HL-60 (cell line): ENCODE data around the gene TSPAN2.
A peak's percentile ranks its signal among the peaks of the same experiment; 100 is the strongest.

Experiments used
- DNase-seq, 2 experiments: peaks; one replicate each; pipeline ENCODE4 v3.0.0-alpha.2; 2010 to 2020; ENCODE audit warnings: low read depth in 1 of 2, low spot score in 1 of 2
- H3K27ac ChIP-seq: fragments of 250-450 bp; sonication (Bioruptor Pico); replicated peaks from 2 replicates; pipeline ENCODE4 v1.5.1; 2020; ENCODE audit warnings: mild to moderate bottlenecking, moderate library complexity
- H3K27me3 ChIP-seq: fragments of 250-450 bp; sonication (Bioruptor Pico); 2 replicates; pipeline ENCODE4 v1.5.1; 2021; ENCODE audit warnings: mild to moderate bottlenecking, moderate library complexity; ENCODE audit not compliant: insufficient read depth, poor library complexity, severe bottlenecking
- H3K4me3 ChIP-seq: replicated peaks from 2 replicates; pipeline ENCODE4 v1.5.1; 2011; ENCODE audit warnings: mild to moderate bottlenecking, control low read depth, low read length; ENCODE audit not compliant: insufficient read depth
- CTCF ChIP-seq: IDR thresholded peaks from one replicate; pipeline ENCODE4 v1.5.1; 2011; ENCODE audit warnings: low read length, control low read depth, inconsistent platforms; ENCODE audit not compliant: insufficient read depth
- GABPA ChIP-seq: IDR thresholded peaks from 2 replicates; pipeline ENCODE4 v1.6.1; 2012; ENCODE audit warnings: low read depth
- POLR2AphosphoS5 ChIP-seq: IDR thresholded peaks from 2 replicates; pipeline ENCODE4 v1.6.1; 2012; ENCODE audit warnings: low read depth
- REST ChIP-seq: IDR thresholded peaks from 2 replicates; pipeline ENCODE4 v1.6.1; 2012; ENCODE audit warnings: low read depth; ENCODE audit not compliant: insufficient replicate concordance
- SPI1 ChIP-seq: IDR thresholded peaks from 2 replicates; pipeline ENCODE4 v1.6.1; 2012; ENCODE audit warnings: low read depth, mild to moderate bottlenecking, borderline replicate concordance

TSPAN2 gene

GRCh38 chr1:115113766-115114165 lies 24.5 kb upstream of the TSPAN2 start:
- no peak for TF ChIP-seq SPI1
- no peak for TF ChIP-seq GABPA
- TF ChIP-seq CTCF: no peak
- TF ChIP-seq POLR2AphosphoS5: no peak
- TF ChIP-seq REST: no peak
- Histone ChIP-seq H3K27ac (no peak overlapping the region), H3K27me3 (no peaks in the 10 kb centered on the region), H3K4me3 (no peak overlapping the region)
- DNase-seq: no peak

GRCh38 chr1:115112496-115113375 lies 23.4 kb upstream of the TSPAN2 start:
- Histone ChIP-seq H3K4me3 (no peak overlapping the region), H3K27me3 (no peaks in the 10 kb centered on the region), H3K27ac (no peak overlapping the region)
- peak in 1 of 2 experiments; percentile 55 for DNase-seq
- TF ChIP-seq GABPA (no peak), POLR2AphosphoS5 (no peak), REST (no peak), CTCF (peak; percentile 89), SPI1 (no peak)

GRCh38 chr1:115107516-115108260 lies 18.4 kb upstream of the TSPAN2 start:
- Histone ChIP-seq H3K27me3 (no peaks in the 10 kb centered on the region), H3K4me3 (no peak overlapping the region), H3K27ac (peak overlapping the region; percentile 80)
- TF ChIP-seq REST (peak; percentile 65), CTCF (no peak), GABPA (no peak; the same call in 1 of the 2 replicates), SPI1 (no peak), POLR2AphosphoS5 (peak; percentile 59; the same call in 1 of the 2 replicates)
- DNase-seq: peak; percentile 86 to 93
